A549 (cell line): Measurements from ENCODE around the gene RANBP3. TPM values are rescaled to one million over a fixed set of nuclear protein-coding genes. Genes with fewer than 3 reads are reported as not detected.

ENCODE experiments used
- ATAC-seq, 2 experiments: fragments of 200-7000 bp in 1 of 2; fragments of >200 bp in 1 of 2; cut with Nextera tagmentation in 1 of 2; cut with Tn5 transposase in 1 of 2; 3 replicates each; pipeline versions ENCODE4 v1.8.0 to v1.9.1; 2018 to 2020; ENCODE audit warnings: mild to moderate bottlenecking in 1 of 2, moderate library complexity in 1 of 2
- CTCF ChIA-PET: fragments of 300-600 bp; sonication (Branson Sonifier 250); formaldehyde crosslinking; extraction: SDS; loops from one replicate; lab custom pipeline; 2021; ENCODE audit warnings: antibody characterized with exemption, inconsistent platforms; lab: Yijun Ruan, JAX
- POLR2A ChIA-PET: fragments of 350-600 bp; formaldehyde crosslinking; extraction: SDS; loops from one replicate; lab custom pipeline; 2021; ENCODE audit warnings: antibody characterized with exemption, inconsistent platforms; lab: Yijun Ruan, JAX
- DNase-seq, 2 experiments: peaks; one replicate each; pipeline versions ENCODE4 v3.0.0 to v3.0.0-alpha.2; 2011 to 2016; ENCODE audit warnings: low read depth in 1 of 2, low spot score in 1 of 2
- FAIRE-seq: peaks from 2 replicates; lab custom pipeline; 2011; peaks lifted over from hg19 to GRCh38; lab: Jason Lieb, UNC
- H3K27ac ChIP-seq, 2 experiments: fragments of >200 bp; sonication (Bioruptor Twin); formaldehyde crosslinking; 3 replicates each; pipeline ENCODE4 v1.5.1; 2016 to 2017
- H3K4me1 ChIP-seq: fragments of >200 bp; sonication (Bioruptor Twin); formaldehyde crosslinking; 3 replicates; pipeline ENCODE4 v1.6.1; 2016
- H3K4me2 ChIP-seq: fragments of >200 bp; sonication (Bioruptor Twin); formaldehyde crosslinking; 3 replicates; pipeline ENCODE4 v1.6.1; 2016
- H3K4me3 ChIP-seq: fragments of >200 bp; sonication (Bioruptor Twin); formaldehyde crosslinking; 3 replicates; pipeline ENCODE4 v1.5.1; 2016
- H3K9me3 ChIP-seq: fragments of >200 bp; sonication (Bioruptor Twin); formaldehyde crosslinking; 3 replicates; pipeline ENCODE4 v1.6.1; 2016
- CHD4 ChIP-seq: fragments of 200-600 bp; sonication (generic); IDR thresholded peaks from 2 replicates; pipeline ENCODE4 v1.6.1; 2016; ENCODE audit warnings: antibody characterized with exemption, mild to moderate bottlenecking, borderline replicate concordance
- E2F6 ChIP-seq: IDR thresholded peaks from 2 replicates; pipeline ENCODE4 v1.6.1; 2012; ENCODE audit warnings: low read depth, borderline replicate concordance
- EHMT2 ChIP-seq: fragments of 200-600 bp; sonication (generic); IDR thresholded peaks from 2 replicates; pipeline ENCODE4 v1.6.1; 2016; ENCODE audit warnings: antibody characterized with exemption, low read depth, mild to moderate bottlenecking, moderate library complexity
- EP300 ChIP-seq, 2 experiments: fragments of >200 bp; sonication (Bioruptor Twin); formaldehyde crosslinking; IDR thresholded peaks; 2 replicates in 1 of 2; 3 replicates in 1 of 2; pipeline ENCODE4 v1.6.1; 2016 to 2017
- FOSB ChIP-seq: fragments of 250-450 bp; sonication (Bioruptor Pico); IDR thresholded peaks from 2 replicates; pipeline ENCODE4 v1.5.0; 2020; ENCODE audit warnings: mild to moderate bottlenecking, moderate library complexity
- HDAC2 ChIP-seq: fragments of 200-600 bp; sonication (generic); IDR thresholded peaks from 2 replicates; pipeline ENCODE4 v1.6.1; 2016
- HEYL ChIP-seq: fragments of 250-450 bp; sonication (Bioruptor Pico); IDR thresholded peaks from 2 replicates; pipeline ENCODE4 v1.8.0; 2021; ENCODE audit warnings: mild to moderate bottlenecking, moderate library complexity
- HOXA7 ChIP-seq: fragments of 250-450 bp; sonication (Bioruptor Pico); IDR thresholded peaks from 2 replicates; pipeline ENCODE4 v1.5.0; 2020; ENCODE audit warnings: mild to moderate bottlenecking, moderate library complexity
- HOXB5 ChIP-seq: fragments of 250-450 bp; sonication (Bioruptor Pico); IDR thresholded peaks from 2 replicates; pipeline ENCODE4 v1.5.0; 2020; ENCODE audit warnings: mild to moderate bottlenecking, moderate library complexity
- JUN ChIP-seq, 2 experiments: fragments of >200 bp; sonication (Bioruptor Twin); formaldehyde crosslinking; IDR thresholded peaks; 2 replicates in 1 of 2; 3 replicates in 1 of 2; pipeline ENCODE4 v1.6.1; 2016 to 2017
- KDM5A ChIP-seq: fragments of 200-600 bp; sonication (generic); IDR thresholded peaks from 2 replicates; pipeline ENCODE4 v1.6.1; 2016; ENCODE audit warnings: antibody characterized with exemption, mild to moderate bottlenecking
- MAZ ChIP-seq: fragments of 150-350 bp; IDR thresholded peaks from 2 replicates; pipeline ENCODE4 v1.6.1; 2014; ENCODE audit warnings: antibody characterized with exemption, low read depth, low read length, borderline replicate concordance
- NFE2L2 ChIP-seq: fragments of 150-350 bp; conservative IDR thresholded peaks from 2 replicates; pipeline ENCODE4 v1.6.1; 2014; ENCODE audit warnings: low read length
- PHF8 ChIP-seq: fragments of 200-600 bp; sonication (generic); IDR thresholded peaks from 2 replicates; pipeline ENCODE4 v1.6.1; 2016; ENCODE audit warnings: low read depth, mild to moderate bottlenecking, antibody characterized with exemption, moderate library complexity, borderline replicate concordance
- POLR2A ChIP-seq: IDR thresholded peaks from 2 replicates; pipeline ENCODE4 v1.6.1; 2012; ENCODE audit warnings: mild to moderate bottlenecking, low read length
- POLR2AphosphoS2 ChIP-seq: conservative IDR thresholded peaks from 2 replicates; pipeline ENCODE4 v1.6.1; 2012; ENCODE audit warnings: low read length, improper control_type of control experiment, inconsistent platforms
- RARB ChIP-seq: fragments of 250-450 bp; sonication (Bioruptor Pico); IDR thresholded peaks from 2 replicates; pipeline ENCODE4 v1.8.0; 2021; ENCODE audit warnings: mild to moderate bottlenecking, moderate library complexity
- RCOR1 ChIP-seq: fragments of 150-350 bp; IDR thresholded peaks from 2 replicates; pipeline ENCODE4 v1.6.1; 2014; ENCODE audit warnings: antibody characterized with exemption, low read length, low read depth
- SREBF2 ChIP-seq: fragments of 450-650 bp; IDR thresholded peaks from 2 replicates; pipeline ENCODE4 v1.6.1; 2014; ENCODE audit warnings: mild to moderate bottlenecking, moderate library complexity
- TFCP2L1 ChIP-seq: fragments of 250-450 bp; sonication (Bioruptor Pico); IDR thresholded peaks from 2 replicates; pipeline ENCODE4 v1.5.0; 2021; ENCODE audit warnings: mild to moderate bottlenecking
- ZC3H11A ChIP-seq: fragments of 450-650 bp; IDR thresholded peaks from 2 replicates; pipeline ENCODE4 v1.6.1; 2014; ENCODE audit warnings: antibody characterized with exemption, mild to moderate bottlenecking
- ZSCAN20 ChIP-seq: fragments of 250-450 bp; sonication (Bioruptor Pico); IDR thresholded peaks from 2 replicates; pipeline ENCODE4 v1.8.0; 2022; ENCODE audit warnings: mild to moderate bottlenecking, moderate library complexity
- WGBS: methylation state at CpG from one replicate; pipeline ENCODE4 v1.1.6; 2017; ENCODE audit errors: missing lambda C conversion rate; 5-methylcytosine and 5-hydroxymethylcytosine counted together
- polyA minus RNA-seq: library from RNA; depleted of rRNA, polyadenylated mRNA; stranded (reverse); fragments of >200 nt; gene quantifications from 2 replicates; pipeline ENCODE4 v1.2.3, GENCODE V29; 2011; rRNA and poly(A)+ RNA removed
- polyA plus RNA-seq, 4 experiments: library from polyadenylated mRNA; depleted of rRNA in 3 of 4; stranded (reverse); fragments of >200 nt; fragmentation: RNase III in 1 of 4; extraction: RNeasy Plus Mini Kit Qiagen cat#74134 plus additional on column Dnase treatment in 1 of 4; gene quantifications; 2 replicates in 3 of 4; 3 replicates in 1 of 4; pipeline ENCODE4 v1.2.3, GENCODE V29; 2011 to 2017
- TF ChIP-seq, protein P1 (sequence below): fragments of >200 bp; sonication (Bioruptor Twin); formaldehyde crosslinking; IDR thresholded peaks from 3 replicates; pipeline ENCODE4 v1.6.1; 2016
- TF ChIP-seq, protein P2 (sequence below): fragments of >200 bp; sonication (Bioruptor Twin); formaldehyde crosslinking; IDR thresholded peaks from 3 replicates; pipeline ENCODE4 v1.5.1; 2016
- TF ChIP-seq, protein P3 (sequence below): IDR thresholded peaks from 2 replicates; pipeline ENCODE4 v1.6.1; 2012

The RANBP3 gene
- 39.2 and 43.3 TPM in 2 replicates for polyA plus RNA-seq (2011; rRNA removed)
- polyA plus RNA-seq (2012; cell fraction: cytosol; rRNA removed) = 89.0 and 96.0 TPM in 2 replicates
- polyA plus RNA-seq (2012; cell fraction: nucleus; rRNA removed) = 108 and 164 TPM in 2 replicates
- 48.0 to 54.7 TPM (median 53.5 TPM) in 3 replicates for polyA plus RNA-seq (2017; fragmentation: RNase III; extraction: RNeasy Plus Mini Kit Qiagen cat#74134 plus additional on column Dnase treatment)
- polyA minus RNA-seq = 37.9 and 48.2 TPM in 2 replicates

DNA sequence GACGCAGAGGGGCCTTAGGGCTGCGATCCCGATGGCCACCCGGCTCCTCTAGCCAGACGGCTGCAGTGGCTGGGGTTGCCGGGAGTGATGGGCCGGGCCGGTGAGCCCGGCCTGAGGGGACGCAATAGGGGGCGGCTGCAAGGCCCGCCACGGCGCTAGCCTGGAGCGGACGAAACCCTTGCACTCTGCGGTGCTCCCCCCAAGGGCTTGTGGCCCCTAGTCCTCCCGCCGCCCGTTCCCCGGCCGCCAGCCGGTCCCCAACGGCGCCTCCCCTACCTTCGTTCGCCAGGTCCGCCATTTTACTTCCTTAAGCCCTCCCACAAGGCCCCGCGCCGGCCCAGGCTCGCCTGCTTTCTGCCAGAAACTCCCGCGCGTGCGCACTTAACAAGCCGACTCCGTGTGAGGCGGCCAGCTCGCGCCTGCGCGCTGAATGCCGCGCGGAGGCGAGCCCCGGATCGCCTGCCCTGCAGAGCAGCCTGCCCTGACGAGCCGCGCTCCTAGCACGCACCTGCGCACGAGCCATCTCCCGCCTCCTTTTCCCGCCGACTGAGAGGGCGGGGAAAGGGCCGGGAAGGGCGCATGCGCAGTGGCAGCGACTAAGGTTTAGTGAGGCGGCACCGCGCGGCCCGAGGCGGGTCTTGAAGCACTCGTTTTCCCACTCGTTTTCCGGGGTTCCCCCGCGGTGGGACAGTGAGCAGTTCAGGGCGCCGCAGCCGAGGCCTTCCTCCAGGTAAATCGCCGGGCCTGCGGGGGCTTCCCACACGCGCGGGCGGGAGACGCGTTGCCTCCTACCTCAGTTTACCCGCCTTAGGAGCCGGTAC is at the start of gene RANBP3:
Gene RANBP3, minus strand, starts transcription at position 356 of the 821 bp plus-strand sequence. Its CDS starts 58 bp downstream, at position 298.
- FAIRE-seq = no peak
- DNase-seq = peak; percentile 93 to 98
- no peaks in the 10 kb centered on the region for H3K9me3 ChIP-seq
- peak; percentile 22 to 58; a peak in 2 of 5 replicates for TF ChIP-seq JUN (IDR thresholded peaks at IDR 0.05)
- TF ChIP-seq E2F6 = peak; percentile 99
- no peak for TF ChIP-seq HOXB5 (CRISPR knock-in tag)
- peak; percentile 72 for TF ChIP-seq POLR2A
- TF ChIP-seq RARB (CRISPR knock-in tag) = no peak
- no peak for TF ChIP-seq EP300 (IDR thresholded peaks at IDR 0.05)
- TF ChIP-seq HEYL = no peak
- no peak for TF ChIP-seq RCOR1
- 0 out of 2 replicates have a peak, but pooled peaks have one; percentile 12 for TF ChIP-seq TFCP2L1 (CRISPR knock-in tag)
- no peak for TF ChIP-seq MAZ
- no peak for TF ChIP-seq NFE2L2
- no peak for TF ChIP-seq EHMT2
- no peak for TF ChIP-seq FOSB
- no peak for TF ChIP-seq HDAC2
- peak; percentile 44; the same call in 1 of the 2 replicates for TF ChIP-seq PHF8
- TF ChIP-seq, protein P1, sequence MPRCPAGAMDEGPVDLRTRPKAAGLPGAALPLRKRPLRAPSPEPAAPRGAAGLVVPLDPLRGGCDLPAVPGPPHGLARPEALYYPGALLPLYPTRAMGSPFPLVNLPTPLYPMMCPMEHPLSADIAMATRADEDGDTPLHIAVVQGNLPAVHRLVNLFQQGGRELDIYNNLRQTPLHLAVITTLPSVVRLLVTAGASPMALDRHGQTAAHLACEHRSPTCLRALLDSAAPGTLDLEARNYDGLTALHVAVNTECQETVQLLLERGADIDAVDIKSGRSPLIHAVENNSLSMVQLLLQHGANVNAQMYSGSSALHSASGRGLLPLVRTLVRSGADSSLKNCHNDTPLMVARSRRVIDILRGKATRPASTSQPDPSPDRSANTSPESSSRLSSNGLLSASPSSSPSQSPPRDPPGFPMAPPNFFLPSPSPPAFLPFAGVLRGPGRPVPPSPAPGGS = no peak
- TF ChIP-seq ZC3H11A = no peak
- TF ChIP-seq, protein P2, sequence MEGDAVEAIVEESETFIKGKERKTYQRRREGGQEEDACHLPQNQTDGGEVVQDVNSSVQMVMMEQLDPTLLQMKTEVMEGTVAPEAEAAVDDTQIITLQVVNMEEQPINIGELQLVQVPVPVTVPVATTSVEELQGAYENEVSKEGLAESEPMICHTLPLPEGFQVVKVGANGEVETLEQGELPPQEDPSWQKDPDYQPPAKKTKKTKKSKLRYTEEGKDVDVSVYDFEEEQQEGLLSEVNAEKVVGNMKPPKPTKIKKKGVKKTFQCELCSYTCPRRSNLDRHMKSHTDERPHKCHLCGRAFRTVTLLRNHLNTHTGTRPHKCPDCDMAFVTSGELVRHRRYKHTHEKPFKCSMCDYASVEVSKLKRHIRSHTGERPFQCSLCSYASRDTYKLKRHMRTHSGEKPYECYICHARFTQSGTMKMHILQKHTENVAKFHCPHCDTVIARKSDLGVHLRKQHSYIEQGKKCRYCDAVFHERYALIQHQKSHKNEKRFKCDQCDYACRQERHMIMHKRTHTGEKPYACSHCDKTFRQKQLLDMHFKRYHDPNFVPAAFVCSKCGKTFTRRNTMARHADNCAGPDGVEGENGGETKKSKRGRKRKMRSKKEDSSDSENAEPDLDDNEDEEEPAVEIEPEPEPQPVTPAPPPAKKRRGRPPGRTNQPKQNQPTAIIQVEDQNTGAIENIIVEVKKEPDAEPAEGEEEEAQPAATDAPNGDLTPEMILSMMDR = no peak
- TF ChIP-seq HOXA7 = no peak
- TF ChIP-seq SREBF2 = no peak
- no peak for TF ChIP-seq POLR2AphosphoS2
- TF ChIP-seq, protein P3, sequence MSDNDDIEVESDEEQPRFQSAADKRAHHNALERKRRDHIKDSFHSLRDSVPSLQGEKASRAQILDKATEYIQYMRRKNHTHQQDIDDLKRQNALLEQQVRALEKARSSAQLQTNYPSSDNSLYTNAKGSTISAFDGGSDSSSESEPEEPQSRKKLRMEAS = peak; percentile 97
- peak; percentile 92 for TF ChIP-seq KDM5A
- TF ChIP-seq ZSCAN20 = no peak
- no peak for TF ChIP-seq CHD4
- peak within 1 kb of the TSS; percentile 79 for H3K4me3 ChIP-seq
- peak within 1 kb of the TSS; percentile 88 to 96 for H3K27ac ChIP-seq
- CTCF ChIA-PET = interaction anchor here (0.6 to 5.3 kb wide), 6 partner anchors 10 to 602 kb away, joined by 3 to 30 read pairs (median 4); no protein-coding TSS in a partner anchor
- H3K4me1 ChIP-seq = peaks cover 27% of the 10 kb centered on the region; the same call in 2 of the 3 replicates
- H3K4me2 ChIP-seq = peak within 1 kb of the TSS; percentile 98
- WGBS = 2% methylated on average over 40 of the region's 88 CpGs
- POLR2A ChIA-PET = interaction anchor here (0.5 to 1.0 kb wide), 3 partner anchors 10 to 256 kb away, joined by 3 to 6 read pairs (median 4); no protein-coding TSS in a partner anchor
- peak; percentile 95 to 97 for ATAC-seq
